Caki2 (cell line): ENCODE results near the gene PTPRD. TPM values are rescaled to one million over a fixed set of nuclear protein-coding genes. Genes with fewer than 3 reads are reported as not detected.

Experiments used
- DNase-seq: peaks from one replicate; pipeline ENCODE4 v3.0.0-alpha.2; 2015; ENCODE audit warnings: low read depth
- in situ Hi-C: cut with HindIII; loops from 2 replicates; pipeline ENCODE4 v1.10.0; 2016; ENCODE audit warnings: low sequenced_read_pairs, low pct_unique_long_range_greater_than_20kb, mixed read lengths
- total RNA-seq: library from RNA; depleted of rRNA; stranded (reverse); fragments of >200 nt; shearing (Covaris generic); gene quantifications from 2 replicates; pipeline ENCODE4 v1.2.3, GENCODE V29; 2014; ENCODE audit warnings: low replicate concordance

The PTPRD gene
- total RNA-seq, 1 experiment from 2014 or later, result 1.1 TPM

- peak; percentile 1 for DNase-seq
- in situ Hi-C loops, result no loop called here
These were observed 2052.0 kb downstream of the PTPRD start for GRCh38 chr9:8560560-8561525.

GRCh38 chr9:8558176-8558575, 2054.6 kb downstream of the PTPRD start:
- DNase-seq, result peak; percentile 28
- in situ Hi-C loops, result no loop called here

DNA sequence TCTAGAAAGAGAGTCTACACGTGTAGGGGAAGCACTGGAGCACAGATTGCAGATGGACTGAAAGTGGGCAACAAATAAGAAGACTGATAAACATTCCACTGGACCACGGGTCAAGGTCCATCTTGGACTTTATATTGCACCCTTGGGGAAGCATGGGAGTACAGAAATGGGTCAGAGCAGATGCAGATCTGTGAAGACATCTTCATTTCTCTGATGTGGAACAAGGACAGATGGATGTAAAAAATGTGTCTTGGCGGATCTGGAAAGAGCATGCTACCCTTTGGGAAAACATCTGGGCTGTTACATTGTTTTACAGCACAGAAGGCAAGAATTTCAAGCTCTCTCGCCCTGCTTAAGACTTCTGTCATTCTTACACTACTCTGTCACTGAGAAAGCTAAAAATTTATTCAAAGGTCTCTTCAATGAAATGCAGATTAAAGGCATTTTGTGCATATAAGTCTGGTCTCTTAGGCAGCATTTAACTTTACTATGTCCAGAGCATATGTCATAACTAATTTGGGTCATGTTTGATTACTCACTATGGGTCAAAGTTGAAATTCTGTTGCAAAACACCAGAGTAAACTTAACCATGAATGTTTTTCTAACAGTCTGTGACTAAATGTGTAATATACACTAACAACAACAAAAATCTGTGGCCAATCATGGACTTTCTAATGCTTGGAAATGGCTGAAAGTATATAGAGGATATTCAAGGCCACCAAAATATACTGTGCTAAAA, 2056.9 kb downstream of the PTPRD start:
- no peak for DNase-seq
- in situ Hi-C loops, result no loop called here

GRCh38 chr9:8553444-8553843, 2059.4 kb downstream of the PTPRD start:
- no peak for DNase-seq
- in situ Hi-C loops, result no loop called here

DNA sequence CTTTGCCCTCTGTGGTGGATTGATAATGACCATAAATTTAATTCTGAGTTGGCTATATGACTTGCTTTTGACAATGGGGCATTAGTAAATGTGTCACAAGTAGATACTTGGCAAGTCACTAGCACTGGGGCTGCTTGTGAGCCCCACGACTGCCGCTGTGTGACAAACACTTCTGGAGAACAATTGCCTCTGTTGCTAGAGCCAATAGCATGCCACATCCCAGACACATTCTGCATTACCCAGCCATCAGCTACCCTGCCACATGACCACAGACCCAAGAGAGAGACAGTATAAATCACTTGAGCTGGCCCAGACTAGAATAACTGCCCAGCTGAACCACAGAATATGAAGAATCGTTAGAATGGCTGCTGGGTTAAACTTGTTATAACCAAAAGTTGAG, 2060.1 kb downstream of the PTPRD start:
- DNase-seq, result no peak
- in situ Hi-C loops, result no loop called here

- DNase-seq, result no peak
- in situ Hi-C loops, result no loop called here
These were observed 2063.6 kb downstream of the PTPRD start for GRCh38 chr9:8549214-8549613.

GRCh38 chr9:8543219-8543618, 2069.6 kb downstream of the PTPRD start:
- in situ Hi-C loops, result no loop called here
- no peak for DNase-seq

DNA sequence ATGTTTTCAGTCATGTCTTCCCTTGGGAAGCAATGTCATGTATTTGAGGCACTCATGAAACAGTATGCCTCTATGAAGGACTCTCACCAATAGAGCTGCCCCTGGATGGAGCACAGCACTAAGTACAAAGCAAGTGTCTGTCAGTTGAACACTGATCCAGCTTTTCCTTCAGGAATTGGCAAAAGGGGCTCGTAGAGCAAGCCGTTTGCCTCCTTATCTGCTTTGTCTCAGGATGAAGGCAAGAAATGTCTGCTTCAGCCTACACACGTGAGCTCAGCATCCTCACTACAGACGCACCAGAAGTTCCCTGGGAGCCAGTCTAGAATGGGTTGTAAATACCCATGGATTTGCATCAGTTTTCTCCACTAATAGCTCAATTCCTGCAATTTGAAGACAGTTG, 2070.3 kb downstream of the PTPRD start:
- in situ Hi-C loops, result no loop called here
- no peak for DNase-seq

DNA sequence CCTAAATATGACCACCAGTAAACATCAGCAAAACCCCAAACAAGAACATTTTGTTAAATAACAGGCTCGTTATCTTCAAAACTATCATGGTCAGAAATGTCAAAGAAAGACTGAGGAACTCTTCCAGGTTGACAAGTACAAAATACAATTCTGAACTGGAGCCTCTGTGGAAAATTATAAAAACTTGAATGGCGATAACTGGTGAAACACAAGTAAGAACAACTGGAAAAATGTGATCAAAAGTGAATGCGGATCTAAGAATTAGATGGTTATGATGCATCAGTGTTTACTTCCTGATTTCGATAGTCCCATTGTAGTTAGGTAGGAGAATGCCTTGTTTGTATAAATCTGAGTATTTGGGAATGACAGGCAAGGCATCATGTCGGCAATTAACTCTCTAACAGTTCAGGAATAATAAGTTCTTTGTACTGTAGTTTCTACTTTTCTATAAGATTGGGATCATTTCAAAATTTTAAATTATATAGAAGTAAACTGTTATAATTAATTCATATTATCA, 2073.1 kb downstream of the PTPRD start:
- in situ Hi-C loops, result no loop called here

GRCh38 chr9:8536845-8537244, 2076.0 kb downstream of the PTPRD start:
- in situ Hi-C loops, result no loop called here
- DNase-seq, result no peak

More for the DNA sequence above, 2073.1 kb downstream of the PTPRD start:
- no peak for DNase-seq

DNA sequence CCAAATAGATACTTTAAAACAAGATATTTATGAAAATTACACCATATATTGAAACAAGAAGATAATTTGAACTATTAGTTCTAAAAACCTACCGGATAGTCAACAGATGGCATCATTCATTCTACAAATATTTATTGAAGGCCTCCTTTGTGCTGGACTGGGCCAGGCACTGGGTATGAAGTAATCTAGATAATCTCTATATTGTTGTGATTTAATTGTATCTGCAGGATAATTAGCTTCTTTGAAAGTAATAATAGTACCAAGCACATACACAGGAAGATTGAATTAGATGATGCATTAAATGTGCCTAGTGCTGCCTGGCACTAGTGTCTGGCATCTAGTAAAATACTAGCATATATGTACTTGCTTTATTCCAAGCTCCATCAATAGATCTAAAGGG, 2078.0 kb downstream of the PTPRD start:
- DNase-seq, result no peak
- in situ Hi-C loops, result no loop called here

- in situ Hi-C loops, result no loop called here
- DNase-seq, result no peak
These were observed 2079.1 kb downstream of the PTPRD start for GRCh38 chr9:8533681-8534080.

DNA sequence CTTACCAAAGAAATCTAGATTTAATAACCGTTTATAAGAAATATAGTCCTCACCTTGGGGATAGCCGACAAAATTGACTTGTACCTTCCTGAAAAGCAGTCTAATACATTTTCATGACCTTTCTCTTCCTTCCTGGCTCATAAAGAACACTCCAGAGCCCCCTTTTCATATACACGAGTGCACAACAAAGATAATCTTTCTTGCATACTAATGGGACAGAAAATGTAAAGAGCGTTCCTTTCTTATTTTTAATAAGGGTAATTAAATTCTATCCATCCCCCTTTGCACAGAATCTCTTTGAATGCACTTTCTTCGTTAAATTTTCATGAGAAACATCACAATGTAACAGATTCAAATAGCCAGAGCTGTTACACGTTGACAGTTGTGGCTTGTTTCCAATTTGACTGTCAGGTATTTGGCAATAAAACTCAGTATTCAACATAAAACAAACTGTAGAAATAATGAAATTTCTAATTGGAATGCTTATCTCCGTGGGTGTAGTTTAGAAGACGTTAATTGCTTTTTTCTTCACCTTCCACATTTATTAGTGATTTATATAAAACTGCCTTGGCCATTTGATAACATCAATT, 2080.9 kb downstream of the PTPRD start:
- no peak for DNase-seq
- in situ Hi-C loops, result no loop called here

GRCh38 chr9:8521112-8521511, 2091.7 kb downstream of the PTPRD start:
- no peak for DNase-seq
- in situ Hi-C loops, result no loop called here

DNA sequence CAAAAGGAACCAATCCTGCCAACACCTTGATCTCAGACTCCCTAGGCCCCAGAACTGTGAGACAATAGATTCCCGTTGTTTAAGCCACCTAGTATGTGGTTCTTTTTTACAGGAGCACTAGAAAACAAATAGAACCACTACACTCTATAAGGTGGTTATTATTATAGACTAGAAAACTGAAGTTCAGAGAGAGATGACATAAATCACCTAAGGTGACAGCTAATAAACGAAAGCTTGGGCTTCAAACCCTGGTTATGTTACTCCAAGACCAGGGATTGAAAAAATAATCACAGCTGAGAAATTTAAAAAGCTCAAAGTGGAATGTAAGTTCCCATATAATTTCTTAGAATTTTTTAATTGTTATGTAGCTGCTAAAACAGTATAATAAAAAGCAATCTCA, 2097.1 kb downstream of the PTPRD start:
- no peak for DNase-seq
- in situ Hi-C loops, result no loop called here

DNA sequence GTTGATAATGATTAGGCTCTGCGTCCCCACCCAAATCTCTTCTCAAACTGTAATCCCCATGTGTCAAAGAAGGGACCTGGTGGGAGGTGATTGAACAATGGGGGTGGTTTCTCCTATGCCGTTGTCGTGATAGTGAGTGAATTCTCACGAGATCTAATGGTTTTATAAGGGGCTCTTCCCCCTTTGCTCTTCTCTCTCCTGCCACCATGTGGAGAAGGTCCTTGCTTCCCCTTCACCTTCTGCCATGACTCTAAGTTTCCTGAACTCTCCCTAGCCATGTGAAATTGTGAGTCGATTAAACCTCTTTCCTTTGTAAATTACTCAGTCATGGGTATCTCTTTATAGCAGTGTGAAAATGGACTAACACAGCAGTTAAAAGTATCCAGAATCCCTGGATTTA, 2098.0 kb downstream of the PTPRD start:
- no peak for DNase-seq
- in situ Hi-C loops, result no loop called here

GRCh38 chr9:8508671-8509290, 2104.0 kb downstream of the PTPRD start:
- no peak for DNase-seq
- in situ Hi-C loops, result no loop called here

GRCh38 chr9:8494571-8494970, 2118.2 kb downstream of the PTPRD start:
- DNase-seq, result no peak
- in situ Hi-C loops, result no loop called here
